GM12874 (cell line): ENCODE measurements around the gene ZNF394.

ENCODE experiments used
- CTCF ChIP-seq: IDR thresholded peaks from 2 replicates; pipeline ENCODE4 v1.5.1; 2011; ENCODE audit warnings: low read depth, mild to moderate bottlenecking, control low read depth, low read length, moderate library complexity; ENCODE audit not compliant: insufficient read depth

The ZNF394 gene

GRCh38 chr7:99453105-99453504 is 47.0 kb downstream of the ZNF394 start:
- TF ChIP-seq CTCF = no peak

- TF ChIP-seq CTCF = no peak
These were observed 47.5 kb downstream of the ZNF394 start for GRCh38 chr7:99452541-99452940.

- no peak for TF ChIP-seq CTCF
These were observed 48.1 kb downstream of the ZNF394 start for GRCh38 chr7:99451936-99452335.

- TF ChIP-seq CTCF = no peak
These were observed 50.8 kb downstream of the ZNF394 start for GRCh38 chr7:99449326-99449725.

GRCh38 chr7:99448855-99449254 is 51.2 kb downstream of the ZNF394 start:
- TF ChIP-seq CTCF = no peak

- TF ChIP-seq CTCF = no peak
These were observed 52.1 kb downstream of the ZNF394 start for GRCh38 chr7:99447943-99448342.

- TF ChIP-seq CTCF = no peak
These were observed 54.0 kb downstream of the ZNF394 start for GRCh38 chr7:99446096-99446495.
